Measurements from ENCODE around the gene SUGP2.

GRCh38 chr19:18946918-18947317 lies 86.4 kb downstream of the SUGP2 start:
- no peak for TF ChIP-seq POLR2A (IDR thresholded peaks at IDR 0.05; ENCODE audit: low read depth, low read length)
- no peak for TF ChIP-seq POLR2AphosphoS5 (IDR thresholded peaks at IDR 0.05; ENCODE audit: low read depth, low read length)

Data from GM12891 (cell line).